COLO668 (cell line): ENCODE data around the gene TMEM233.

Experiments used
- DNase-seq: peaks from one replicate; lab custom pipeline; 2025; ENCODE audit not compliant: unreplicated experiment; lab: John Stamatoyannopoulos, UW

TMEM233 gene

GRCh38 chr12:119593578-119594398 is at the start of gene TMEM233:
Gene TMEM233, plus strand, starts transcription at chr12:119593774. Its CDS starts 75 bp downstream, at chr12:119593849.
- no peak for DNase-seq

- DNase-seq, result peak; percentile 59
These were observed 48.6 kb upstream of the TMEM233 start for GRCh38 chr12:119544765-119545625.

GRCh38 chr12:119546340-119546739 is 47.2 kb upstream of the TMEM233 start:
- DNase-seq, result no peak

- DNase-seq, result no peak
These were observed 46.6 kb upstream of the TMEM233 start for GRCh38 chr12:119547001-119547400.

- DNase-seq, result no peak
These were observed 36.7 kb upstream of the TMEM233 start for GRCh38 chr12:119556854-119557253.

GRCh38 chr12:119565404-119565803 is 28.2 kb upstream of the TMEM233 start:
- DNase-seq, result no peak

GRCh38 chr12:119570771-119571170 is 22.8 kb upstream of the TMEM233 start:
- DNase-seq, result no peak

GRCh38 chr12:119573086-119573485 is 20.5 kb upstream of the TMEM233 start:
- DNase-seq, result no peak

GRCh38 chr12:119574255-119574654 is 19.3 kb upstream of the TMEM233 start:
- no peak for DNase-seq

GRCh38 chr12:119576118-119576810 is 17.3 kb upstream of the TMEM233 start:
- DNase-seq, result no peak

- DNase-seq, result no peak
These were observed 16.7 kb upstream of the TMEM233 start for GRCh38 chr12:119576915-119577314.

- no peak for DNase-seq
These were observed 15.5 kb upstream of the TMEM233 start for GRCh38 chr12:119578112-119578511.

- no peak for DNase-seq
These were observed 4.5 kb upstream of the TMEM233 start for GRCh38 chr12:119589097-119589496.

GRCh38 chr12:119589634-119590033 is 3.9 kb upstream of the TMEM233 start:
- DNase-seq, result no peak

- DNase-seq, result no peak
These were observed 1.3 kb upstream of the TMEM233 start for GRCh38 chr12:119592232-119592631.

- DNase-seq, result no peak
These were observed 791 bp downstream of the TMEM233 start for GRCh38 chr12:119594399-119594730.

- DNase-seq, result no peak
These were observed 1.3 kb downstream of the TMEM233 start for GRCh38 chr12:119594772-119595445.

- no peak for DNase-seq
These were observed 4.6 kb downstream of the TMEM233 start for GRCh38 chr12:119598159-119598558.

- no peak for DNase-seq
These were observed 8.5 kb downstream of the TMEM233 start for GRCh38 chr12:119601877-119602733.

GRCh38 chr12:119602734-119603094 is 9.1 kb downstream of the TMEM233 start:
- DNase-seq, result no peak
